CD4-positive, alpha-beta T cell (primary cell): ENCODE results near the gene APBB1. TPM values are rescaled to one million over a fixed set of nuclear protein-coding genes. Genes with fewer than 3 reads are reported as not detected.
A peak's percentile ranks its signal among the peaks of the same experiment; 100 is the strongest.

Experiments
- ATAC-seq: fragments of 200-7000 bp; cut with Tn5 transposase; one replicate; pipeline ENCODE4 v1.10.0; 2022; ENCODE audit warnings: mild to moderate bottlenecking; ENCODE audit not compliant: poor library complexity
- CTCF ChIA-PET: fragments of 350-600 bp; sonication (Branson Sonifier 250); formaldehyde crosslinking; loops from one replicate; lab custom pipeline; 2021; ENCODE audit warnings: antibody characterized with exemption, inconsistent platforms; lab: Charles Lee
- POLR2A ChIA-PET: fragments of 350-600 bp; sonication (Branson Sonifier 250); formaldehyde crosslinking; loops from one replicate; lab custom pipeline; 2021; ENCODE audit warnings: antibody characterized with exemption, inconsistent platforms; lab: Charles Lee
- DNase-seq, 14 experiments: peaks; one replicate each; pipeline ENCODE4 v3.0.0-alpha.2; 2013 to 2020; ENCODE audit warnings: mixed read lengths in 2 of 14
- H3K27ac ChIP-seq, 2 donors: one replicate each; pipeline versions ENCODE4 v1.5.1 to v1.7.0; 2013; ENCODE audit warnings: low read length in 2 of 2, low read depth in 1 of 2, mild to moderate bottlenecking in 1 of 2
- H3K27me3 ChIP-seq, 2 experiments: 1 replicate in 1 of 2; 2 replicates in 1 of 2; pipeline versions ENCODE4 v1.6.1 to v1.7.0; 2013; ENCODE audit warnings: low read length in 2 of 2, control low read depth in 1 of 2, mild to moderate bottlenecking in 1 of 2, moderate library complexity in 1 of 2; ENCODE audit not compliant: insufficient read depth in 2 of 2, control insufficient read depth in 1 of 2
- H3K36me3 ChIP-seq: one replicate; pipeline ENCODE4 v1.6.1; 2013; ENCODE audit warnings: low read length, control low read depth; ENCODE audit not compliant: insufficient read depth
- H3K4me1 ChIP-seq: one replicate; pipeline ENCODE4 v1.6.1; 2013; ENCODE audit warnings: low read length, control low read depth; ENCODE audit not compliant: insufficient read depth
- H3K4me3 ChIP-seq: one replicate; pipeline ENCODE4 v1.5.1; 2013; ENCODE audit warnings: mild to moderate bottlenecking, low read length, moderate library complexity
- H3K9me3 ChIP-seq, 2 experiments: 1 replicate in 1 of 2; 2 replicates in 1 of 2; pipeline versions ENCODE4 v1.6.1 to v1.7.0; 2013; ENCODE audit warnings: low read length in 2 of 2, mild to moderate bottlenecking in 2 of 2, control low read depth in 1 of 2, moderate library complexity in 1 of 2; ENCODE audit not compliant: control insufficient read depth in 1 of 2, insufficient read depth in 1 of 2
- H3K27ac Mint-ChIP-seq: one replicate; pipeline ENCODE4 v1.8.0; 2020; ENCODE audit warnings: mixed read lengths
- H3K27me3 Mint-ChIP-seq: one replicate; pipeline ENCODE4 v1.8.0; 2021; ENCODE audit warnings: mixed read lengths
- H3K36me3 Mint-ChIP-seq: one replicate; pipeline ENCODE4 v1.8.0; 2021; ENCODE audit warnings: low read depth, mixed read lengths
- H3K4me1 Mint-ChIP-seq: one replicate; pipeline ENCODE4 v1.8.0; 2021; ENCODE audit warnings: low read depth, mixed read lengths
- H3K4me3 Mint-ChIP-seq: one replicate; pipeline ENCODE4 v1.8.0; 2020; ENCODE audit warnings: mild to moderate bottlenecking, mixed read lengths
- H3K9me3 Mint-ChIP-seq: one replicate; pipeline ENCODE4 v1.8.0; 2020; ENCODE audit warnings: mixed read lengths
- CTCF ChIP-seq: fragments of 200-600 bp; IDR thresholded peaks from one replicate; pipeline ENCODE4 v1.8.0; 2022; ENCODE audit warnings: antibody characterized with exemption, mild to moderate bottlenecking
- intact Hi-C, 2 experiments: fragments of 100-400 bp; cut with DNase I in 1 of 2; cut with micrococcal nuclease in 1 of 2; formaldehyde crosslinking; loops; one replicate each; pipeline versions ENCODE4 v1.15.1 to v1.9.0; 2023 to 2025; cut with DNase I, micrococcal nuclease
- polyA plus RNA-seq, 2 donors: library from polyadenylated mRNA; unstranded; fragments of 120-200 nt; gene quantifications; one replicate each; pipeline ENCODE4 v1.2.1, GENCODE V29; 2013
- total RNA-seq, 174 experiments: library from RNA in 2 of 174; stranded (reverse) in 2 of 174; gene quantifications; one replicate each; pipeline ENCODE4 v1.2.3 and lab custom pipeline; 2021 to 2026

Gene APBB1
- 100 to 1,000 TPM; 182 to 184 TPM for total RNA-seq
- 66.6 TPM for polyA plus RNA-seq (2013, experiment 1 of 2)
- 69.7 TPM for polyA plus RNA-seq (2013, experiment 2 of 2)
- total RNA-seq (lab: John Stamatoyannopoulos, UW), result 15.6 to 229 (median 102) reads per million in 172 experiments

- POLR2A ChIA-PET, result interaction anchor here (0.7 to 6.4 kb wide), 16 partner anchors 8 to 328 kb away, joined by 3 to 163 read pairs (median 6); partner anchors contain the start of genes ARFIP2, ILK, MRPL17 and SMPD1
- no peaks in the 10 kb centered on the region for H3K27me3 ChIP-seq
- H3K27me3 Mint-ChIP-seq, result peaks cover 7% of the 10 kb centered on the region
- peaks cover 10% of the 10 kb centered on the region for H3K4me1 Mint-ChIP-seq
- DNase-seq, result peak; percentile 61 to 91 (median 74)
- H3K27ac ChIP-seq, result peak within 1 kb of the TSS; percentile 49 to 92
- peak; percentile 68 for ATAC-seq
- H3K36me3 ChIP-seq, result no peaks in the 10 kb centered on the region
- peak within 1 kb of the TSS; percentile 89 for H3K27ac Mint-ChIP-seq
- H3K36me3 Mint-ChIP-seq, result no peaks in the 10 kb centered on the region
- intact Hi-C loops, result loop anchor here (1.0 to 10.0 kb wide), 8 partner anchors 17 to 1096 kb away; partner anchors contain the start of genes CNGA4 (in 1 of the 2), FHIP1B (in 1 of the 2), PPFIBP2 (in 1 of the 2) and SMPD1 (in 1 of the 2)
- peak within 1 kb of the TSS; percentile 70 for H3K4me3 ChIP-seq
- H3K9me3 Mint-ChIP-seq, result no peaks in the 10 kb centered on the region
- H3K4me1 ChIP-seq, result peaks cover 49% of the 10 kb centered on the region
- no peak for TF ChIP-seq CTCF
- H3K9me3 ChIP-seq, result no peaks in the 10 kb centered on the region
- CTCF ChIA-PET, result interaction anchor here (0.6 to 5.8 kb wide), 8 partner anchors 9 to 40 kb away, joined by 3 to 21 read pairs (median 4); partner anchors contain the start of gene SMPD1
- peak within 1 kb of the TSS; percentile 91 for H3K4me3 Mint-ChIP-seq
Measured at GRCh38 chr11:6419009-6419631, at the start of gene APBB1. APBB1 (minus strand) TSS chr11:6419094; CDS start chr11:6411347, 7,747 bp downstream.

GRCh38 chr11:6459099-6459450 is 40.2 kb upstream of the APBB1 start:
- Histone ChIP-seq H3K27me3 (no peaks in the 10 kb centered on the region), H3K4me3 (no peak overlapping the region), H3K9me3 (no peaks in the 10 kb centered on the region), H3K36me3 (peaks cover 39% of the 10 kb centered on the region), H3K4me1 (no peaks in the 10 kb centered on the region), H3K27ac (no peak overlapping the region)
- intact Hi-C loops, result no loop called here
- Mint-ChIP-seq H3K9me3 (no peaks in the 10 kb centered on the region), H3K36me3 (peaks cover 42% of the 10 kb centered on the region), H3K4me1 (no peaks in the 10 kb centered on the region), H3K4me3 (no peak overlapping the region), H3K27me3 (no peaks in the 10 kb centered on the region), H3K27ac (no peak overlapping the region)
- ChIA-PET CTCF (interaction anchor here (3.4 kb wide), 1 partner anchor 16 kb away, joined by 10 read pairs; no protein-coding TSS in a partner anchor), POLR2A (no interaction called here)
- no peak for ATAC-seq
- no peak for DNase-seq
- TF ChIP-seq CTCF, result no peak

- ATAC-seq (no peak), DNase-seq (no peak)
- no peaks in the 10 kb centered on the region for H3K27me3 Mint-ChIP-seq
- H3K27ac Mint-ChIP-seq, result no peak overlapping the region
- no peaks in the 10 kb centered on the region for H3K4me1 Mint-ChIP-seq
- Histone ChIP-seq H3K4me1 (no peaks in the 10 kb centered on the region), H3K27me3 (no peaks in the 10 kb centered on the region), H3K36me3 (peaks cover 39% of the 10 kb centered on the region), H3K27ac (no peak overlapping the region), H3K4me3 (no peak overlapping the region), H3K9me3 (no peaks in the 10 kb centered on the region)
- H3K36me3 Mint-ChIP-seq, result peaks cover 37% of the 10 kb centered on the region
- CTCF ChIA-PET, result no interaction called here
- no peak overlapping the region for H3K4me3 Mint-ChIP-seq
- POLR2A ChIA-PET, result no interaction called here
- H3K9me3 Mint-ChIP-seq, result no peaks in the 10 kb centered on the region
- intact Hi-C loops, result no loop called here
- TF ChIP-seq CTCF, result no peak
Measured at GRCh38 chr11:6458352-6459098, 39.6 kb upstream of the APBB1 start.
